Measurements from ENCODE around the gene VPS13D.

VPS13D gene

GRCh38 chr1:12540580-12541273 lies 310.9 kb downstream of the VPS13D start:
- no peak for DNase-seq (ENCODE audit: low read depth)

- no peak for DNase-seq (ENCODE audit: low read depth)
Measured at GRCh38 chr1:12541274-12542137, 311.7 kb downstream of the VPS13D start.

GRCh38 chr1:12542138-12542465 lies 312.3 kb downstream of the VPS13D start:
- no peak for DNase-seq (ENCODE audit: low read depth)

- DNase-seq (ENCODE audit: low read depth), result no peak
Measured at GRCh38 chr1:12542616-12543592, 313.1 kb downstream of the VPS13D start.

- DNase-seq (ENCODE audit: low read depth), result no peak
Measured at GRCh38 chr1:12543740-12544154, 313.9 kb downstream of the VPS13D start.

GRCh38 chr1:12544357-12544756 lies 314.5 kb downstream of the VPS13D start:
- DNase-seq (ENCODE audit: low read depth), result no peak

GRCh38 chr1:12544992-12545391 lies 315.2 kb downstream of the VPS13D start:
- no peak for DNase-seq (ENCODE audit: low read depth)

- no peak for DNase-seq (ENCODE audit: low read depth)
Measured at GRCh38 chr1:12546771-12547585, 317.1 kb downstream of the VPS13D start.

GRCh38 chr1:12547586-12548225 lies 317.9 kb downstream of the VPS13D start:
- no peak for DNase-seq (ENCODE audit: low read depth)

GRCh38 chr1:12548279-12548972 lies 318.6 kb downstream of the VPS13D start:
- no peak for DNase-seq (ENCODE audit: low read depth)

GRCh38 chr1:12548973-12549459 lies 319.2 kb downstream of the VPS13D start:
- DNase-seq (ENCODE audit: low read depth), result no peak

- DNase-seq (ENCODE audit: low read depth), result peak; percentile 6
Measured at GRCh38 chr1:12549460-12550349, 319.9 kb downstream of the VPS13D start.

- DNase-seq (ENCODE audit: low read depth), result no peak
Measured at GRCh38 chr1:12551584-12551983, 321.8 kb downstream of the VPS13D start.

GRCh38 chr1:12552111-12552888 lies 322.5 kb downstream of the VPS13D start:
- DNase-seq (ENCODE audit: low read depth), result no peak

GRCh38 chr1:12552951-12553921 lies 323.4 kb downstream of the VPS13D start:
- no peak for DNase-seq (ENCODE audit: low read depth)

GRCh38 chr1:12553963-12554362 lies 324.1 kb downstream of the VPS13D start:
- no peak for DNase-seq (ENCODE audit: low read depth)
